Loucy (cell line): ENCODE data around the gene SH3TC2.

Experiments
- H2AFZ ChIP-seq: fragments of 200-600 bp; sonication (generic); 2 replicates; pipeline ENCODE4 v1.6.0; 2016; ENCODE audit warnings: antibody characterized with exemption, mild to moderate bottlenecking, low read length, moderate library complexity
- H3F3A ChIP-seq: fragments of 200-600 bp; 2 replicates; pipeline ENCODE4 v1.6.0; 2016; ENCODE audit warnings: antibody characterized with exemption, low read depth, mild to moderate bottlenecking
- H3K27me3 ChIP-seq: fragments of 200-600 bp; sonication (generic); 2 replicates; pipeline ENCODE4 v1.6.1; 2014; ENCODE audit warnings: low read length, mild to moderate bottlenecking; ENCODE audit not compliant: insufficient read depth, poor library complexity, severe bottlenecking
- H3K36me3 ChIP-seq: fragments of 200-600 bp; sonication (generic); 2 replicates; pipeline ENCODE4 v1.6.1; 2016; ENCODE audit warnings: low read length; ENCODE audit not compliant: insufficient read depth
- H3K4me1 ChIP-seq: fragments of 200-600 bp; sonication (generic); 2 replicates; pipeline ENCODE4 v1.5.1; 2014; ENCODE audit warnings: low read length, mild to moderate bottlenecking; ENCODE audit not compliant: insufficient read depth, poor library complexity, severe bottlenecking
- H3K4me2 ChIP-seq: fragments of 200-600 bp; sonication (generic); 2 replicates; pipeline ENCODE4 v1.6.0; 2014; ENCODE audit warnings: antibody characterized with exemption, low read length, low read depth, mild to moderate bottlenecking; ENCODE audit not compliant: poor library complexity, severe bottlenecking
- H3K4me3 ChIP-seq: fragments of 200-600 bp; sonication (generic); 2 replicates; pipeline ENCODE4 v1.5.1; 2014; ENCODE audit warnings: low read length, mild to moderate bottlenecking, mixed read lengths; ENCODE audit not compliant: poor library complexity, severe bottlenecking
- H3K79me2 ChIP-seq: fragments of 200-600 bp; sonication (generic); 2 replicates; pipeline ENCODE4 v1.6.1; 2014; ENCODE audit warnings: low read length; ENCODE audit not compliant: insufficient read depth
- H3K9ac ChIP-seq: fragments of 200-600 bp; sonication (generic); 2 replicates; pipeline ENCODE4 v1.6.0; 2014; ENCODE audit warnings: mild to moderate bottlenecking, low read depth, low read length, moderate library complexity; ENCODE audit not compliant: poor library complexity, severe bottlenecking
- H3K9me2 ChIP-seq: fragments of 200-600 bp; sonication (generic); replicated peaks from 2 replicates; pipeline ENCODE4 v1.6.1; 2016; ENCODE audit warnings: low read depth, low read length, mixed read lengths
- H3K9me3 ChIP-seq: fragments of 200-600 bp; sonication (generic); 2 replicates; pipeline ENCODE4 v1.6.1; 2014; ENCODE audit warnings: mild to moderate bottlenecking, antibody characterized with exemption, low read length, low read depth; ENCODE audit not compliant: insufficient read depth
- H4K20me1 ChIP-seq: fragments of 200-600 bp; sonication (generic); 2 replicates; pipeline ENCODE4 v1.6.0; 2014; ENCODE audit warnings: antibody characterized with exemption, low read length, mild to moderate bottlenecking; ENCODE audit not compliant: insufficient read depth, poor library complexity, severe bottlenecking
- EZH2phosphoT487 ChIP-seq: fragments of 200-600 bp; IDR thresholded peaks from 2 replicates; pipeline ENCODE4 v1.6.1; 2018; ENCODE audit warnings: antibody characterized with exemption, mild to moderate bottlenecking, moderate library complexity, borderline replicate concordance
- TF ChIP-seq, protein P1 (sequence below): fragments of 200-600 bp; sonication (generic); conservative IDR thresholded peaks from 2 replicates; pipeline ENCODE4 v1.5.1; 2014; ENCODE audit warnings: mild to moderate bottlenecking, antibody characterized with exemption, low read length

Gene SH3TC2

DNA sequence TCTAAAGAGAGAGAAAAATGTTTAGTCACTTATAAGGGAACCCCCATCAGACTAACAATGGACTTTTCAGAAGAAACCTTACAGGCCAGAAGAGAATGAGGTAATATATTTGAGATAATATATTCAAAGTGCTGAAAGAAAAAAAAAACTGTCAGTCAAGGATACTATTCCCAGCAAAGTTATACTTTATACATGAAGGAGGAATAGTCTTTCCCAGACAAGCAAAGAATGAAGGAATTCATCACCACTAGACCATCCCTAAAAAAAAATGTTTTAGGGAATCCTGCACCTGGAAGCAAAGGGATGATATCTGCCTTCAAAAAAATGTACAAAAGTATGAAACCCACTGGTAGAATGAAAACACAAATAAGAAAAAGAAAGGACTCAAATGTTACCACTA lies 37.5 kb upstream of the SH3TC2 start:
- Histone ChIP-seq H3K36me3 (no peaks in the 10 kb centered on the region), H3K27me3 (no peaks in the 10 kb centered on the region), H3K9me2 (no peaks in the 10 kb centered on the region), H2AFZ (no peak overlapping the region), H3K4me1 (no peaks in the 10 kb centered on the region), H4K20me1 (no peaks in the 10 kb centered on the region), H3K9ac (no peak overlapping the region), H3K4me2 (no peak overlapping the region), H3K9me3 (peaks cover 39% of the 10 kb centered on the region), H3K79me2 (no peaks in the 10 kb centered on the region), H3F3A (no peaks in the 10 kb centered on the region), H3K4me3 (no peak overlapping the region)
- no peak for TF ChIP-seq EZH2phosphoT487
- TF ChIP-seq, protein P1, sequence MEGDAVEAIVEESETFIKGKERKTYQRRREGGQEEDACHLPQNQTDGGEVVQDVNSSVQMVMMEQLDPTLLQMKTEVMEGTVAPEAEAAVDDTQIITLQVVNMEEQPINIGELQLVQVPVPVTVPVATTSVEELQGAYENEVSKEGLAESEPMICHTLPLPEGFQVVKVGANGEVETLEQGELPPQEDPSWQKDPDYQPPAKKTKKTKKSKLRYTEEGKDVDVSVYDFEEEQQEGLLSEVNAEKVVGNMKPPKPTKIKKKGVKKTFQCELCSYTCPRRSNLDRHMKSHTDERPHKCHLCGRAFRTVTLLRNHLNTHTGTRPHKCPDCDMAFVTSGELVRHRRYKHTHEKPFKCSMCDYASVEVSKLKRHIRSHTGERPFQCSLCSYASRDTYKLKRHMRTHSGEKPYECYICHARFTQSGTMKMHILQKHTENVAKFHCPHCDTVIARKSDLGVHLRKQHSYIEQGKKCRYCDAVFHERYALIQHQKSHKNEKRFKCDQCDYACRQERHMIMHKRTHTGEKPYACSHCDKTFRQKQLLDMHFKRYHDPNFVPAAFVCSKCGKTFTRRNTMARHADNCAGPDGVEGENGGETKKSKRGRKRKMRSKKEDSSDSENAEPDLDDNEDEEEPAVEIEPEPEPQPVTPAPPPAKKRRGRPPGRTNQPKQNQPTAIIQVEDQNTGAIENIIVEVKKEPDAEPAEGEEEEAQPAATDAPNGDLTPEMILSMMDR, result no peak

DNA sequence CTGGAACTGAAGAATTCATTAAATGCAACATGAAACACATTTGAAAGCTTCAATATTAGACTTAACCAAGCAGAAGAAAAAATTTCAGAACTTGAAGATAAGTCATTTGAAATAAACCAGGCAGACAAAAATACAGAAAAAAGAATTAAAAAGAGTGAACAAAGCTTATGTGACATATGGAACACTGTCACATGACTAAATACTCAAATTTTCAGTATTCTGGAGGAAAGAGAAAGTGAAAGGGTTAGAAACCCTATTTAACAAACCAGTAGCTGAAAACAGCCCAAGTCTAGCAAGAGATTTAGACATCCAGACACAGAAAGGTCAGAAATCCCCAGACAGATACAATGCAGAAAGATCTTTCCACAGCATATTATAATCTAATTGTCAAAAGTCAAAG lies 37.1 kb upstream of the SH3TC2 start:
- Histone ChIP-seq H3K4me1 (no peaks in the 10 kb centered on the region), H4K20me1 (no peaks in the 10 kb centered on the region), H3K9me2 (no peaks in the 10 kb centered on the region), H3K4me3 (no peak overlapping the region), H3K79me2 (no peaks in the 10 kb centered on the region), H3K9ac (no peak overlapping the region), H3F3A (no peaks in the 10 kb centered on the region), H2AFZ (no peak overlapping the region), H3K9me3 (peaks cover 39% of the 10 kb centered on the region), H3K36me3 (no peaks in the 10 kb centered on the region), H3K4me2 (no peak overlapping the region), H3K27me3 (no peaks in the 10 kb centered on the region)
- TF ChIP-seq, protein P1, result no peak
- TF ChIP-seq EZH2phosphoT487, result no peak

DNA sequence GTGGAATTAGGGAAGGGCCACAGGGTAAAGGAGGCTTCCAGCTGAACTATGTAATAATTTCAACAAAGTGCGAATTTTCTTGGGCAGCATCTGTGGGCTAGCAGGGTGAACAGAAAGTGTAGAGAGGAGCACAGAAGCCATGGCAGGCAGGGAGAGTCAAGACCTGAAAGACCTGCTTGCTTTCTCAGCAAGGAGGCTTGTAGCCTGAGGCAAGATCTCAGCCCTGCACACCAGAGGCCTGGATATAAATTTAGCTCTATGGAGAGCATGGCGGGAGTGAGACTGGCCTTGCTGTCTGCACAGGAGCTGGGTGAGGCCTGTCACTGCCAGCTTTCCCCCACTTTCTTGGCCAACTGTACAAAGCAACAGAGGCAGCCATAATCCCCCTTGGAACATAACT lies 32.1 kb upstream of the SH3TC2 start:
- Histone ChIP-seq H4K20me1 (no peaks in the 10 kb centered on the region), H3K9me3 (peaks cover 31% of the 10 kb centered on the region), H2AFZ (no peak overlapping the region), H3K36me3 (no peaks in the 10 kb centered on the region), H3K79me2 (no peaks in the 10 kb centered on the region), H3K9me2 (no peaks in the 10 kb centered on the region), H3K4me3 (no peak overlapping the region), H3K27me3 (no peaks in the 10 kb centered on the region), H3F3A (no peaks in the 10 kb centered on the region), H3K9ac (no peak overlapping the region), H3K4me2 (no peak overlapping the region), H3K4me1 (no peaks in the 10 kb centered on the region)
- TF ChIP-seq, protein P1, result no peak
- TF ChIP-seq EZH2phosphoT487, result no peak
